GM21737 (cell line): ENCODE results near the gene ALK.

Source experiments
- ATAC-seq: cut with Tn5 transposase; IDR thresholded peaks from one replicate; pipeline ENCODE4 v1.9.1; 2021; ENCODE audit warnings: mild to moderate bottlenecking, moderate library complexity; ENCODE audit not compliant: unreplicated experiment

ALK gene

DNA sequence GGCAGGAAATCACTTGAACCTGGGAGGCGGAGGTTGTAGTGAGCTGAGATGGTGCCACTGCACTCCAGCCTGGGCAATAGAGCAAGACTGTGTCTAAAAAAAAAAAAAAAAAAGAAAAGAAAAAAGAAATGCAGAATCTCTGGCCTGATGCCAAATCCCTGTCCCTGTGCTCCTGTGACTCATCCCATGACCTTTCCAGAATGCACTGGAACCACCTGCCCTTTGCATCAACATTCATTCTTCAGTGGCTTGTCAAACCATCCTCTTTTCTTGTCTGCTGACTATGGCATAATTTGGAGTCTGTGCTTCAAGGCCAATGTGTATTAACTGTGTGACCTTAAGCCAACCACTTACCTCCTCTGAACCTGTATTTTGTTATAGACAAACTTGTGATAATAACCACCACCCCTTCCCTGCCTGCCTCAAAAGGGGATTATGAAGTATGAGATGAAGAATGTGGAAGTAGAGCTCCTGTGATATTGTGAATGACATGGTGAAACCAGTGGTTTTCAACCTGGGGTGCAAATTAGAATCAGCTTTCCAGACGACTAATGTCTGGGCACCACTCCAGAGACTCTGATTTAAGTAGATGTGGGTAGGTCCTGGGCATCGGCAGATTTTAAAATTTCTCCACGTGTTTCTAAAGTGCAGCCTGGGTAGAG is 616.9 kb downstream of the ALK start:
- no peak for ATAC-seq

DNA sequence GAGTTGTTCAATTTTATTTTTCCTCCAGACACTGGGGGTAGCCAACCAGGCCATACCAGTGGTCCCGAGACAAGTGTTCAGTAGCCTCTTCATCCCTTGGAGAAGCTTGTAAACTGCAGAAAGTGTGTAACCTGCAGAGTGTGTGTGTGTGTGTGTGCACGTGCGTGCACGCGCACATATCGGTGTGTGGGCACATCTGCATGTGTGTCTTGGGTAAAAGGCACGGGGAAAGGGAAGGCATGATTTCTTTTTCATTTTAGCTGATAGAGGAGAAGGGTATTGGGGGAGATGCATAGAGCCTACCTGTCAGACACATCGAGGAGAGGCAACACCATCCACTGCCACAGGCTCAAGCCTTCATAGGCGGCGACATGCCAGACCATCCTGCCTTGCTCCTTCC is 624.8 kb downstream of the ALK start:
- ATAC-seq = no peak

DNA sequence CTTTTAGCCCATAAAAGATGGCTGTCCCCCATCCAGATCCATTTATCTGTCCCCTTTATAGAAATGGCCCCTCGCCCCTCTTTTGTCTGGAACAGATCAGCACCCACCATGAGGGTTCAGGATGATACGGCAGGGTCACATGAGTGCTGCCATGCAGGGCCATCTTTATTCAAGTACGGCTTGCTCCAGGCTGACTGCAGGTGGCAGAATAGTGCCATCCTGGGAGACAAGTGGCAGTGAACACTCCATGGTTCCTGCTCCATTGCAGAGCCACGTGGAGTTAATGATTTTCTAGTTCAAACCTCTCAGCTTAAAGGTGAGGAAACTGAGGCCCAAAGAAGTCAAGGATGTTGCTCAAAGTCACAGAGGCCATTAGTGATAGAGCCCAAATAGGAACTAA is 625.5 kb downstream of the ALK start:
- ATAC-seq = no peak

DNA sequence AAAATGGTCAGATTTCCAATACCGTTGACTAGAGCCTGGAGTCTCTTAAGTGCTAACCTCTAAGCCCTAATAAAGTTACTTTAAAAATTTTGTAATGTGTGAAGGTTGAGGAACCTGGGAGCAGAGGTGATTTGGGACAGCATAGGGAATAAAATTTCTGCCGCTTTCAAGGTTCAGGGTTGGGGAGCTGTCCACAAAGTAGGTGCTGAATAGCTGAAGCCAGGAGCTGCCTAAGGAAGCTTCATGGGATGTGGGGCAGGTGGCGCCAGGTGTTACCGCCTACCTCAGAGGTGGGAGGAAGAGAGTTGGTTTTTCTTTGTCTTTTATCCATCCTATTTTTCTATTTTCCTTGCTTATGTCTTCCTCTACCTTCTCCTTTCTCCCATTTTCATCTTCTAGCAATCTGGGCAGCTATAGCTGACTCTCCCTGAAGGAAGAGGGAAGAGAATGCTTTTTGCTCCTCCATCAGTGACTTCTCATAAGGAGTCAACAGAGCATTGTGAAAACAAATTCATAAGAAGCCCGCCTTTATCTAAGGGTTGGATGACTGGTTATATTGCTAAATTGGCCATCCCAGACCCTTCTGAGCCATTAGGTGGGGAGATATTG is 627.5 kb downstream of the ALK start:
- ATAC-seq = no peak

DNA sequence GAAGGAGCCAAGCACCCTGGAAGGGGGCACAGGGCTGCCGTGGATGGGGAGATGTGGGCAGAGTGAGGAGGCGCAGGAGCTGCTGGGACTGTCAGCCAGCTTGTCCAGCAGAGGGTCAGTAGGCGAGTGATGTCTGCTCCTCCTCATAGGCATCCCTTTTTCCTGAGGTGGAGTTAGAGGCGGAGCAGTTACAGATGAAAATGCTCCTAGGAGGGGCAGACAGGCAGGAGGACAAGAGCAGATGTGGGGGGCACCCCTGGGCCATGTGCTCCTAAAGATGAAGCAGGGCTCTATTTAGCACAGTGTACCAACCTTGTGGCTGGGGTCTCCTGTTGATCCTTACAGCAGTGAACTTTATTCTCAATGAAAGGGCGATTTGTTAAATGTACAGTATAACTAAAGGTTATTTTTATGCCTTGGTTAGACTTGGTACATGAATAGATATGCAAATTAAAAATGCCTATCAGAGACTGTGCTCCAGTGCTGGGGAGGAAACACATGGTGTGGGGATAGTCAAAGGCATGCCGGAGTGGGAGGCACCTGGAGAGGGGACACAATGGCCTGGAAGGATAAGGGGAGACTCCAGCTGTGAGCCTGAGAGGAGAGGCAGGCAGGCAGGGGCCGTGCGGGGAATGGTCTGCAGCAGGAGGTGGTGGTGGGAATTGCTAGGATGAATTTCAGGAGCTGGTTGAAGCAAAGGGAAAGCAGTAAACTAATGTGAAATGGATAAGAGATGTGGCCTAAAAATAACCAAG is 630.9 kb downstream of the ALK start:
- no peak for ATAC-seq

DNA sequence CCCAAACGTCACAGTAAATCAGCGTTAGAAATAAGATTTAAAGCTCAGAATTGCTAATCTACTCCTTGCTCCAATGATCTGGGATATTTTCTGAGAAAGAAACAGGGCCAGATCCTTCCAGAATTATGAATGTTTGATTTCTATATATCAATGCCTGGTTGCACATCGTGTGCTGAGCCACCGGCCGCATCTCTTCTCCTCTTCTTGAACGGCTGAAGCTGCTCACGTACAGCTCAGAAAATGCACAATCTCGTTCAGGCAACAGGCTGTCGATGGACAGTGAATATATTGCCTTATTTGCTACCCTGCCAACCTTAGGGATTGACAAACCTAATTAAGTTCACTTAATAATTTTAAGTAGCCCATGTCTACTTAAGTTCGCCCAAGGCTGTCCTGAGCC is 636.7 kb downstream of the ALK start:
- ATAC-seq = no peak

DNA sequence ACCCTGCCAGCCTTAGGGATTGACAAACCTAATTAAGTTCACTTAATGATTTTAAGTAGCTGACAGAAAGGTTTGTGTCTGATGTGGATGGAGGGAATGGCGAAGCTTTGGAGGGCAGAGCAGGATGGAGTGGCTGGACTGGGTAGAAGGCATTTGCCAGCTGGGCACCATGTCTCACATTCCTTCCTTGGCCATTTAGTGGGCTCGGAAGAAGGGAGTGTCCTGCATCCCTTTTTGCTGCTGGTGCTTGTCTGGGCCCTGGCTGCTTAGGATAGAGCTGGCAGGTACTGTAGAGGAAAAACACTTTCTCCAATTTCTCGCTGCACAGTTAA is 639.5 kb downstream of the ALK start:
- ATAC-seq = no peak

DNA sequence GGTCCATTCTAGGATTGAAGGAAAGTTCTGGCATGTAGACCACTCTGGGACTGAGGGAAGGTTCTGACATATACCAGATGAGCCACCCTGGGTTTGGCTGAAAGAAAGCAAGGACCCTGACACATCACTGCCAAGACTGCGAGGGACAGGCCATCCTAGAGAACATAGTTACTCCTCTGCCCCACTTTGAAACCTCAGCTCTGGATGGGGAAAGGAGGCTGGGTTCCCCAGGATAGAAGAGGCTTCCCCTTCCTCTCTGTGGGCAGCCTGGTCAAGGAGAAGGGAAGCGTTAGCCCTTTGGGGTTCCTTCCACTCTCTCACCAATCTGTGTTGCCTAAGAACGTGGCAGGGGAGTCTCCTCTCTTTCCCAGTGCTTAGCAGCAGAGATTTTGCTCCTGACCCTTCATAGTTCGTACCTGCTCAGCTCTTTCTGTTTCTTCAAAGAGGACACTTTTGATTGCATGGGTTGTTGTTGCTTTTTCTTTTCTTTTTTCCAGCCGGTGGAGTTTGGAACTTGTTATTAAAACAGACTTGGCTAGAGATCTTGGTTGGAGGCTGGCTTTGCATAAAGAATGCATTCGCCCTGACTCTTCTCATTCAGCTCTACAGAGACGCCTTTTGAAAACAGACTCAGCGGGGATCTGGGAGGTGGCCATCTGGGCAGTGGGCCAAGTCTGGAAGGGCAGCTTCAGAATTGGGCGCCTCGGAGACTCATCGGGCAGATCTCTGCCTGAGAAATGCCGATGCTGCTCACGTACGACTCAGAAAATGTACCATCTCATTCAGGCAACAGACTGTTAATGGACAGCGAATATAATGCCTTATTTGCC is 640.1 kb downstream of the ALK start:
- no peak for ATAC-seq

DNA sequence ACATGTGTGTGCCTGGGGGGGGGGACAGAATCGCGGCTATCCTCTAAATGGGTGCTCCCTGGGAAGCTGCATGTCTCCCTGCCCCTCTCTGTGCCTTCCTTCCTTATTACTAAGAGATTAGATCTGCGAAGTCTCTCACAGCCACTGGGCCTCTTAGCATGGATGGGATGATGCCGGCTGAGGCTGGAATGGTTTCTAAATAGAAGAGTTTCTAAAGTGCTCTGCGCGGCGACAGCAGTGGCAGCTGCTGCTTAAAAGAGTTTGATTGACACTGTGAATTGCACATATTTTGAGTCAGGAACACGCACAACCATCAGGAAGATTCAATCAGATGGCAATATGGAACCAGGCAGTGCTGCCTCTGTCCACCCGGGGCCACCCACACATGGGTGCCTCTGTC is 642.4 kb downstream of the ALK start:
- ATAC-seq = no peak

DNA sequence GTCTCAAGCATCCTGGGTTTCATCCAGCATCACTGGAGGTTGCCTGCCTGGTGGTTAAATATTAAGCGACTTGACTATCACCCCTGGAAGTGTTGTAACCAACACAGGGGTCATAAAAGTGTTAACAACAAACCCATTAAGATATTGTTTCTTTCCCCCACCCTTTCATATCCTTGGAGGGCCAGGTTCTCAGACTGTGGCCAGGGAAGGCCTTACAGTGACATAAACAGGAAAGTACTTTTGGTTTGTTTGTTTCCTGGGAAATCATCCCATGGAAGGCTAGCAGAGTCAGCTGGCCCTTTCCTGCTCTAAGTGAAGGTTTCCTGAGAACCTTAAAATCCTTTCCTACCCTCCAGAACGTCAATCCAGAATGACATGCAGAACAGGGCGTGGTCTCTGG is 645.2 kb downstream of the ALK start:
- ATAC-seq = no peak

DNA sequence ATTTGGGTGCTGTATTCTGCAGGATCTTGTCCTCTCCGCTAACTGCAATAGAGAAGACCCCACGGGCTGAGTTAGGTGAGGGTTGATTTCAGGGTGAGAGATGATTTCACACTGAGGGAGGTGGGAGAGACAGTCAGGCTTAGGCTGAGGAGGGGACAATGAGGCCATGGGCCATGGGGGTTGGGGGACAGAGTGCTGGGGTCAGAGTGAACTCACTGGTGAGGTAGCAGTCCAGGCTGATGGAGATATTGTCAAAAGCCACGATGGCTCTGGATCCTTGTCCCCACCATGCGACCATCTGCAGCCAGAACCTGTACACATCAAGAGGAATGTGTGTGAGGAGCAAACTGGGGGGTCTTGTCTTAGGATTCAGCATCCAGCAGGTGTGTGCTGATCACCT is 646.2 kb downstream of the ALK start:
- no peak for ATAC-seq

DNA sequence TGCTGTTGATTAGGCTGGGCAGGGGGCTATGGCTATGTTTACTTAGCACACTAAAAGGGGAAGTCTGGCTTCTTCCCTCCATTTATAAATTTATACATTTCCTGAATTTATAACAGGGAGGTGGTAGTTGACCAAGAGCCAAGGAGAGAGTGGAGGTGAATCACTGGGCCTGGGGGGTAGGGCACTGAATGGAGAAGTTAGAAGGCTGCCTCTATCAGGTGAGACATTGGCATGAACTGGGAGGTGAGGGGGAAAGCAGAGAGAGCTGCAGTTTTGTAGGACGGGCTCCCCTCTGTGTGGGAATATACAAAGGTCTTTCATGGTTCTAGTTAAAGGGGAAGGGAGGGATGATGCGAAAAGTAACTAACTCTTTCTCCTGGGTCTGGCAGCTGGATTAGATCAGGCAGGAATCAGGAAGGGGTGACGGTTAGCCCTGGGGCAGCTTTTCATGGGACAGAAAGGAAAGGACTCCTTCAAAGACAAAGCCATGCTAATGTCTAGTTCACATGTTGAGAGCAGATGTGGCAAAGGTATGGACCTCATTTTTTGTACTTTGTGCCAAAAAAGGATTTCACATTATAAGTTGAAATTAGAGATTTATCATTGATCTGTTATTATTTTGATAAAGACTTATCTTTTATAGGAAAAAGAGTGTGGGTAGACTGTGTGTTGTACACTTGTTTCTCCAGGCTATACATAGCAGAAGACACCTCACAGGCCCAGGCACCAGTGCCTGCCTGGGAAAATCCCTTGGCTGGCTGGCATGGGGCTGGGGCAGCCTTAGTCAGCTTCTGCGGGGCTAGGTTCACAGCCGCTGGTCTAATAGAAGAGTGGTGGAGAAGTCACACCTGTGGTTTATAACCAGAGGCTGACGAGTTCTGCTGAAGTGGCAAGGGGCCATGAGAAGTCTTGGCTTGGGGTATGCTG is 647.4 kb downstream of the ALK start:
- ATAC-seq = no peak

DNA sequence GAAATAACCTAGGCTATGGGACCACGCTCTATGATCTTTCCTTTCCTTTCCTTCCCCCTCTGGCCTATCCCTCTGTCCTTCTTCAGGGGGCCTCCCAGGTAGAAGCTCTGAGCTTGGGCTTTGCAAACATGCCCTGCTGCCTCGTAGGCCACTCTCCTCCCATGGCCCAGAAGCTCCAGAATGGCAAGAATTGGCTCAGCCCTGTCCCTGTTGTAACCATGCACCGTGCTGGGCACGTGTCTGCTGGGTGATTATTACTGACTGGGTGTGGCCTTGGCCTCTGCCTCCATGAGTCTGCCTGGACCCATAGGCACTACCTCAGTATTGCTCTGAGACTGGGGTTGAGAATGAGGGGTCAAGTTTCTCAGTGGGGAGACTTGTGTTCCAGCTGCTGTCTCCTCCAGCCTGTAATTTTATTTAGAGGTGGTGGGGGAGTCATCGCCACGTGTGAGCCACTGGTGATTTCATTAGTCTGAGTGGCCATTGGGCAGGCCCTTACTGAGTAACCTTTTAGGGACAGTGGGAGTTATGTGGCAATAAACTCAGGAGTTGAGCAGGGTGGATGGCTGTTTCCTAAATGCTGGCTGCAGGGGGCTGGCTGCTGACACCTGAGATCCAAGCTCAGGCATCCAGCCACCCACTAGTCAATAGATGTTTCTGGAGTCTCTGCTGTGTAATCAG is 648.2 kb downstream of the ALK start:
- no peak for ATAC-seq

DNA sequence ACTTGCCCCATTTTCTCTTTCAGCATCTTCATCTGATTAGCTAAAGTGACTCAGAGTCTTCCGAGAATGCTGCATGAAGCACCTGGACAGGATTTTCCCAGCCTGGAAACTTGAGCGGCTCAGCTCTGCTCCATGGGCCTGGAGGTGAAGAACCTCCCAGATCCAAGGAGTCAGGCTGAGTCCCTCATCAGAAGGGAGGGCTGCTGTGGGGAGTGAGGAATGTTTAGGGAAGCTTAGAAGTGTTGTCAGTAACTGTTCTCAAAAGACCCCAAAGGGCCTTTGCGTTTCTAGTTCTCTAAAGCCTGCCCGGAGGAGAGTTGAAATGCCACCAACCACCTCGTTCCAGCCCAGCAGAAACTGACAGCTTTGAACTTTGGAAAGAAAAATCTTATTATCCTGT is 649.1 kb downstream of the ALK start:
- no peak for ATAC-seq

DNA sequence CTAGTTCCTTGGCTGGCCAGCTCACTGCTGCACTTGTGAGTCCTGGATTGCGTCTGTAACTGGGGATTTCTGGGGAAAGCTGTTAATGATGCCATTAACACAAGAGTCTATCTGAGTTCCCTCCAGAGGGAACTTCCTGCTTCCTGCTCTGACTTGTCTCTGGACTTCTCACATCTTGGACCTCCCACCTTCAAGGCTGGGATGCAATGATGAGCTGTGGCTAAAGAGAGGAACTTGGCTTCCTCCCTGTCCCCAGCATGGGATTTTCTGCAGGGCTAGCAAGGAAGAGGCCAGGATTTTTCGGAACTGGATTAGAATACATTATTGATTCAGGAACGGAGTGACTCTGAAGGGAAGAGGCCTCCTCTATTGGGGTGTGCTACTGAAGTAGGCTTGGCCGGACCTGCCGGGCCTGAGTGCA is 650.7 kb downstream of the ALK start:
- ATAC-seq = no peak

DNA sequence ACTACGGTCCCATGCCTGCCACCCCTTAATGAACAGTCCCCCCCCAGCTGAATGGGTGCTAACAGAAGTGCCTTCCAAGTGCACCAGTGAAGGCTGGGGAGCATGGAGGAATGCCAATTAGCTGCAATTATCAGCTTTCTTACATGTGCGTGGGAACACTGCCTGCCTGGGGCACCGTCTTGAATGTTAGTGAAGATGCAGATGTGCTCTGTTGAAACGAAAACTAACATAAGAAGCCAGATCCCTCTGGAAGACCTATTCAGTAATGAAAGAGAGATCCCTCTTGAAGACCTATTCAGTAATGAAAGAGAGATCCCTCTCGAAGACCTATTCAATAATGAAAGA is 651.6 kb downstream of the ALK start:
- no peak for ATAC-seq

DNA sequence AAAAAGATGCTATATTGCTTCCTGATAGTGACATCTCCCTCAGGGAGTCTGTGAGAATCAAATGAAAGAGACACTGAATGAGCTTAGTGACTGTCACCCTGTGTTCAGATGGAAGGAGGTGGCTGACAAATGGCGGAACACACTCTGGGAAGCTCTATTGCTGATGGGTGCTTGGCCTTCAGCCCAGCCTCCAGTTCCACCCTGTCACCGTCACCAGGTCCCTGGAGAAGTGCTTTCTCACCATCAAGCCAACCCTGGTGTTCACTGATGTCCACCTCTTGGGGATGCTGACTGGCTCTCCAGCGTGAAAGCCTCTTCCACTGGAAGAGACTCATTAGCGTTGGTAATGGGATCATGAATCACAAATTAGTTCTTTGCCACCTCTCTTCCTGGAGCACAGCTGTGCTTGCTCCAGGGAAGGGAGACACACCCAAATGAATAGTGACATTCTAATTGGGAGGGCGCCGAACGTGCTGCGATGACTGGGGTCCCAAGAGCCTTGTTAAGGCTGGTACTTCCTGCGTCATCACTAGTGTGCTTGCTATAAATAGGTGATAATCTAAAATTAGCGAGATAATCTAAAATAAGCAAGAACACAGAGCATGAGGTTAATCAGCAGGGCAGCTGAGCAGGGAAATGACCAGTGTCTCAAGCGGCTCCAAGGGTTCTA is 652.2 kb downstream of the ALK start:
- ATAC-seq = no peak

DNA sequence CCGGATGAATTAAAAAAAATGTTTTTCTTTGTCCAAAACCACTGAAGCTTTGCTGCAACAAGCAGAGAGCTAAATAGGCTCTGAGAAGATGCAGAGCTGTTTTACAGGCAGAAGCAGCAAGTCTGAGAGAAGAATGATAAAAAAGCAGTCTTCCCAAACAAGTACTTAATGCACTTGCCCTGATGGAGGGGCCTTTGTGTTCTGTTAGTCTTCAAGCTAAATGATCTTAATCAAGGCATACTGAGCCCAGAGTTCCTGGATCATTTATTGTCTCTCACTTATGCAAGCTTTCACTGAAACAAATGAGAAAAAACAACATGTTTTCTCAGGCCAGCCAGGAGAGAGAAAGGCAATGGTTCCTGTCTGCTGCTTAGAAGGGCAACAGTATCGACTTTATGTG is 653.7 kb downstream of the ALK start:
- ATAC-seq = no peak

DNA sequence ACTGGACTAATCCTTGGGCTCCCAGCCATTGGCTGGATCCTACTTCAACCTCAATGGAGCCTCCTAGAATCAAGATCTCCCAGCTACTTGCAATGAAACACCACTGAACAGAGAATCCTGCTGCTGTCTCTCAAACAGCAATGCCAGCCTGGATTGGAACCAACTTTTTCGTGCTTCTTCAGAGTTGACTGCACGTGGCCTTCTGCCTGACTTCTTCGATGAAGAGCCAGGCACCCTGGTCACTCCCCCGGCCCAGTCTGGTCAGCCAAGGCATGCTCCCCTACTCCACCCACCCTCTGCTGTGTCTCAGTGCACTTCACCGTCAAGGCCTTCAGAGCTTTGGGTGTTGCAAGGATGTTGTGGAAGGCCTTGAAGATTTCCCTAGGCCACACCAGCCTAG is 657.5 kb downstream of the ALK start:
- ATAC-seq = no peak
